Thyroid gland (tissue), 4 donors: ENCODE data around the gene EXOC1L. TPM values are rescaled to one million over a fixed set of nuclear protein-coding genes. Genes with fewer than 3 reads are reported as not detected.

ENCODE experiments used
- DNase-seq, 2 donors: peaks; one replicate each; pipeline ENCODE4 v3.0.0-alpha.2; 2019
- H3K27ac ChIP-seq, 3 donors: fragments of 200-600 bp; sonication (generic); 1 replicate in 2 of 3; 2 replicates in 1 of 3; pipeline ENCODE4 v1.5.1; 2016 to 2019; ENCODE audit warnings: mild to moderate bottlenecking in 1 of 3, moderate library complexity in 1 of 3
- H3K27me3 ChIP-seq: fragments of 200-600 bp; sonication (generic); one replicate; pipeline ENCODE4 v1.5.1; 2019
- H3K36me3 ChIP-seq, 2 donors: fragments of 200-600 bp; sonication (generic); one replicate each; pipeline ENCODE4 v1.5.1; 2016 to 2019
- H3K4me1 ChIP-seq, 2 donors: fragments of 200-600 bp; sonication (generic); one replicate each; pipeline ENCODE4 v1.5.1; 2017 to 2019
- H3K4me3 ChIP-seq, 3 donors: fragments of 200-600 bp; sonication (generic); replicated peaks in 1 of 3; 1 replicate in 2 of 3; 2 replicates in 1 of 3; pipeline ENCODE4 v1.5.1; 2016; ENCODE audit warnings: mild to moderate bottlenecking in 1 of 3
- H3K9me3 ChIP-seq: fragments of 200-600 bp; sonication (generic); one replicate; pipeline ENCODE4 v1.5.1; 2017
- POLR2A ChIP-seq, 2 donors: fragments of 450-650 bp; IDR thresholded peaks; one replicate each; pipeline ENCODE4 v1.6.1; 2017; ENCODE audit warnings: antibody characterized with exemption in 2 of 2, mild to moderate bottlenecking in 2 of 2, moderate library complexity in 1 of 2
- WGBS, 2 donors: methylation state at CpG; one replicate each; pipeline ENCODE4 v1.1.5; 2017; 5-methylcytosine and 5-hydroxymethylcytosine counted together
- intact Hi-C: fragments of 100-400 bp; cut with DNase I; formaldehyde crosslinking; loops from one replicate; pipeline ENCODE4 v1.15.1; 2023
- total RNA-seq, 4 donors: library from RNA; depleted of rRNA; stranded (reverse); fragments of >200 nt; gene quantifications; one replicate each; pipeline ENCODE4 v1.2.3, GENCODE V29; 2016
- TF ChIP-seq, protein P1 (sequence below), 6 experiments: fragments of 200-600 bp in 3 of 6; fragments of 450-650 bp in 3 of 6; sonication (generic) in 3 of 6; IDR thresholded peaks; one replicate each; pipeline ENCODE4 v1.5.1; 2016 to 2019; ENCODE audit warnings: antibody characterized with exemption in 6 of 6, mild to moderate bottlenecking in 2 of 6, inconsistent platforms in 1 of 6, moderate library complexity in 1 of 6

Gene EXOC1L
- total RNA-seq, 4 donors from 2014 or later, result not detected

DNA sequence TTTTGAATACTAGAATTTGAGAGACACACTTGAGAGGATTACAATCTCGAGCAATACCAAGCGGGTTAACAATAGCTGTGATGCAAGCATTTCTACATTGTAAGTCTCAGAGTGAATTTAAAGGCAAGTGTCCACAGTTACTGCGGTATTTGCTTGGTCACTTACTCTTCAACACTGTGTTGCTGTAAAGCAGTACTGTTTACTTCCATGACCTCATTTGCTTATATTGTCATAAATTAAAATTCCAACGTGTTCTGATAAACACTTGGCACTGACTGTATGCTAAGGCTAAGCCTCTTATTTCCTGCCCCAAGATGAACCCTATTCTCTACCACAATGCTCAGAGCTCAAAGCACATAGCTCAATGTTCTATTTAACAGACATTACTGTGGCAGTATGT lies 11.1 kb downstream of the EXOC1L start:
- Histone ChIP-seq H3K4me1 (no peaks in the 10 kb centered on the region), H3K36me3 (no peaks in the 10 kb centered on the region), H3K27me3 (no peaks in the 10 kb centered on the region), H3K9me3 (no peaks in the 10 kb centered on the region), H3K4me3 (no peak overlapping the region), H3K27ac (no peak overlapping the region)
- TF ChIP-seq POLR2A (IDR thresholded peaks at IDR 0.05), result no peak
- TF ChIP-seq, protein P1, sequence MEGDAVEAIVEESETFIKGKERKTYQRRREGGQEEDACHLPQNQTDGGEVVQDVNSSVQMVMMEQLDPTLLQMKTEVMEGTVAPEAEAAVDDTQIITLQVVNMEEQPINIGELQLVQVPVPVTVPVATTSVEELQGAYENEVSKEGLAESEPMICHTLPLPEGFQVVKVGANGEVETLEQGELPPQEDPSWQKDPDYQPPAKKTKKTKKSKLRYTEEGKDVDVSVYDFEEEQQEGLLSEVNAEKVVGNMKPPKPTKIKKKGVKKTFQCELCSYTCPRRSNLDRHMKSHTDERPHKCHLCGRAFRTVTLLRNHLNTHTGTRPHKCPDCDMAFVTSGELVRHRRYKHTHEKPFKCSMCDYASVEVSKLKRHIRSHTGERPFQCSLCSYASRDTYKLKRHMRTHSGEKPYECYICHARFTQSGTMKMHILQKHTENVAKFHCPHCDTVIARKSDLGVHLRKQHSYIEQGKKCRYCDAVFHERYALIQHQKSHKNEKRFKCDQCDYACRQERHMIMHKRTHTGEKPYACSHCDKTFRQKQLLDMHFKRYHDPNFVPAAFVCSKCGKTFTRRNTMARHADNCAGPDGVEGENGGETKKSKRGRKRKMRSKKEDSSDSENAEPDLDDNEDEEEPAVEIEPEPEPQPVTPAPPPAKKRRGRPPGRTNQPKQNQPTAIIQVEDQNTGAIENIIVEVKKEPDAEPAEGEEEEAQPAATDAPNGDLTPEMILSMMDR (IDR thresholded peaks at IDR 0.05), result no peak
- WGBS, 2 donors, result 61 to 66% methylated on average over 4 of the region's 4 CpGs
- intact Hi-C loops, result no loop called here
- no peak for DNase-seq

DNA sequence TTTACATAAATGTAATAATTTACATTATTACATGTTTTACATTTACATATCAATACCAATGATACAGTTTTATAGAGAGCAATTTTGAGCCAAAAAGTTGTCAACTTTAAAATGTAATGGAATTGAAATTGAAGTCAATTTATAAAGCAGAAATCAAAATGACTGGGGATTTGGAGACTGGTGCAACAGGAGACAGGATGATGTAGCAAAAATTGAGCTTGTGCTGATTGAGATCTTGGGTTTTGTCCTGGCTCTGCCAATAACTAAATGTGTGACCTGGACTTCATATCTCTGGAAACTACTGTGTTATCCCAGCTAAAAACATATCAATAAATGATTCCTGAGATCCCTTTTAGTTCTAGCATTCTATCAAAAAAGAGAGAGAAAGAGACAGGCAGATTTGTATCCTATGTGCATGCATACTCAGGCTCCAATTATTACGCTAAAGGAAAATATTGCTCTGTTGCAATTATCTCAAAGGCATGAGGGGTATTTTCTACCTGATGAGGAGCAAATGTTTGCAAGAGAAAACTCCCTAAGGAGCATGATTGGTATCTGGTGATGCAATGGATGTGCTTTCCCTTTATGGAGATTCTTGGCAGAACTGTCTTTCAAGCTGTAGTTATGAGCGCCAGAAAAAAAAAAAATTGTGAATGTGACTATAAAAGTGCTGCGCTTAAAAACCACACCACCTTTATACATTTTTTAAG lies 14.7 kb downstream of the EXOC1L start:
- Histone ChIP-seq H3K9me3 (no peaks in the 10 kb centered on the region), H3K36me3 (no peaks in the 10 kb centered on the region), H3K4me1 (no peaks in the 10 kb centered on the region), H3K4me3 (no peak overlapping the region), H3K27ac (no peak overlapping the region), H3K27me3 (no peaks in the 10 kb centered on the region)
- intact Hi-C loops, result no loop called here
- WGBS, 2 donors, result 90 to 97% methylated on average over 3 of the region's 3 CpGs
- no peak for DNase-seq
- no peak for TF ChIP-seq POLR2A (IDR thresholded peaks at IDR 0.05)
- TF ChIP-seq, protein P1 (IDR thresholded peaks at IDR 0.05), result no peak

DNA sequence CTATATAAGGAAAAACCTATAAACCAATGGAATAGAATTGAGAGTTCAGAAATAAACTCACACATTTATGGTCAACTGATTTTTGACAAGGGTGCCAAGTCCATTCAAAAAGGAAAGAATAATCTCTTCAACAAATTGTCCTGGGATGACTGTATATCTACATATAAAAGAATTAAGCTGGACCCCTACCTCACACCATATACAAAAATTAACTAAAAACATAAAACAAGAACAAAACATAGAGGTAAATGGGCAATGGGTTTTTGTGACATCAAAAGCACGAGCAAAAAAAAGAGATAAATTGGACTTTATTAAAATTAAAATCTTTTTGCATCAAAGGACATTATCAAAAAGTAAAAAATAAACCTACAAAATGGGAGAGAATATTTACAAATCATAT lies 18.3 kb downstream of the EXOC1L start:
- H3K9me3 ChIP-seq, result no peaks in the 10 kb centered on the region
- no peaks in the 10 kb centered on the region for H3K4me1 ChIP-seq
- intact Hi-C loops, result no loop called here
- no peak for DNase-seq
- no peak for TF ChIP-seq POLR2A (IDR thresholded peaks at IDR 0.05)
- TF ChIP-seq, protein P1 (IDR thresholded peaks at IDR 0.05), result no peak
- H3K4me3 ChIP-seq, result no peak overlapping the region
- 81 to 82% methylated on average over 1 of the region's 1 CpG for WGBS, 2 donors
- no peaks in the 10 kb centered on the region for H3K36me3 ChIP-seq
- H3K27ac ChIP-seq, result no peak overlapping the region
- no peaks in the 10 kb centered on the region for H3K27me3 ChIP-seq

DNA sequence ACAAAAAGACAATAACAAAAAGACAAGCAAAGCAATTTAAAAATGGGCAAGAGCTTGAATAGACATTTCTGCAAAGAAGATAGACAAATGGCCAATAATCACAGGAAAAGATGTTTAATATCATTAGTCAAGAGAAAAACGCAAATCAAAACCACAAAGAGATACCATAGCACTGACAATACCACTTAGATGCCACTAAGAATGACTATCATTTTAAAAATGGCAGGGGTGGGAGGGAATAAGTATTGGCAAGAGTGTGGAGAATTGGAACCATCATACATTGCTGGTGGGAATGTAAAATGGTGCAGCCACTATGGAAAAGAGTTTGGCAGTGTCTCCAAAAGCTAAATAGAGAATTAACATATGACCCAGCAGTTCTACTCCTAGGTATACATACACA lies 18.8 kb downstream of the EXOC1L start:
- H3K4me1 ChIP-seq, result no peaks in the 10 kb centered on the region
- intact Hi-C loops, result no loop called here
- no peak overlapping the region for H3K4me3 ChIP-seq
- H3K27me3 ChIP-seq, result no peaks in the 10 kb centered on the region
- no peak for DNase-seq
- TF ChIP-seq, protein P1 (IDR thresholded peaks at IDR 0.05), result no peak
- TF ChIP-seq POLR2A (IDR thresholded peaks at IDR 0.05), result no peak
- H3K27ac ChIP-seq, result no peak overlapping the region
- H3K9me3 ChIP-seq, result no peaks in the 10 kb centered on the region
- WGBS, 2 donors, result 92 to 94% methylated on average over 1 of the region's 1 CpG
- no peaks in the 10 kb centered on the region for H3K36me3 ChIP-seq

DNA sequence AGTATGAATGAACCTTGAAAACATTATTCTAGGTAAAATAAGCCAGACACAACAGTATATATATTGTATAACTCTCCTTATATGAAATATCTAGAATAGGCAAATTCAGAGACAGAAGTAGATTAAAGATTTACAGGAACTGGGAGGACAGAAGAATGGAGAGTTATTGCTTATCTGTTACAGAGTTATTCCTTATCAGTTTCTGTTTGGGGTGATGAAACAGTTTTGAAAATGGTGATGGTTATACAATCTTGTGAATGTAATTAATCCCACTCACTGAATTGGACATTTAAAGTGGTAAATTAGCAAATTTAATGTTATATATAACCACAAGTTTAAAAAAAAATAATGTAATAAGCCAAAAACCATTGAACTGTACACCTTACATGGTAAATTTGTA lies 19.4 kb downstream of the EXOC1L start:
- Histone ChIP-seq H3K9me3 (no peaks in the 10 kb centered on the region), H3K36me3 (no peaks in the 10 kb centered on the region), H3K27ac (no peak overlapping the region), H3K4me3 (no peak overlapping the region), H3K27me3 (no peaks in the 10 kb centered on the region), H3K4me1 (no peaks in the 10 kb centered on the region)
- DNase-seq, result no peak
- intact Hi-C loops, result no loop called here
- TF ChIP-seq, protein P1 (IDR thresholded peaks at IDR 0.05), result no peak
- TF ChIP-seq POLR2A (IDR thresholded peaks at IDR 0.05), result no peak
